Vagina (tissue), 2 donors: ENCODE results near the gene NOS3. TPM values are rescaled to one million over a fixed set of nuclear protein-coding genes. Genes with fewer than 3 reads are reported as not detected.

Source experiments
- DNase-seq, 2 donors: peaks; one replicate each; pipeline ENCODE4 v3.0.0-alpha.2; 2017; ENCODE audit errors: extremely low spot score in 2 of 2
- H3K27ac ChIP-seq: fragments of 200-600 bp; sonication (generic); one replicate; pipeline ENCODE4 v1.5.1; 2019
- H3K27me3 ChIP-seq: fragments of 200-600 bp; sonication (generic); one replicate; pipeline ENCODE4 v1.5.1; 2019
- H3K36me3 ChIP-seq, 2 donors: fragments of 200-600 bp; sonication (generic); one replicate each; pipeline ENCODE4 v1.5.1; 2017 to 2019
- H3K4me1 ChIP-seq: fragments of 200-600 bp; sonication (generic); one replicate; pipeline ENCODE4 v1.5.1; 2019
- H3K4me3 ChIP-seq, 2 donors: fragments of 200-600 bp; sonication (generic); 1 replicate in 1 of 2; 2 replicates in 1 of 2; pipeline ENCODE4 v1.5.1; 2016 to 2019
- H3K9me3 ChIP-seq: fragments of 200-600 bp; sonication (generic); one replicate; pipeline ENCODE4 v1.5.1; 2019
- POLR2A ChIP-seq, 2 donors: fragments of 450-650 bp; IDR thresholded peaks; one replicate each; pipeline ENCODE4 v1.6.1; 2017; ENCODE audit warnings: antibody characterized with exemption in 2 of 2, mild to moderate bottlenecking in 2 of 2, moderate library complexity in 2 of 2
- POLR2AphosphoS5 ChIP-seq, 2 donors: sonication (generic); formaldehyde crosslinking; IDR thresholded peaks; one replicate each; pipeline ENCODE4 v1.9.0; 2017; ENCODE audit warnings: antibody characterized with exemption in 2 of 2, mild to moderate bottlenecking in 2 of 2, low read depth in 1 of 2; ENCODE audit not compliant: insufficient read depth in 1 of 2
- intact Hi-C: fragments of 100-400 bp; cut with DNase I; formaldehyde crosslinking; loops from one replicate; pipeline ENCODE4 v1.15.1; 2023
- total RNA-seq: library from RNA; depleted of rRNA; stranded (reverse); fragments of >200 nt; gene quantifications from one replicate; pipeline ENCODE4 v1.2.3, GENCODE V29; 2016
- TF ChIP-seq, protein P1 (sequence below), 3 experiments: fragments of 450-650 bp in 2 of 3; fragments of 200-600 bp in 1 of 3; sonication (generic) in 1 of 3; IDR thresholded peaks; one replicate each; pipeline ENCODE4 v1.5.1; 2017 to 2019; ENCODE audit warnings: antibody characterized with exemption in 3 of 3, mild to moderate bottlenecking in 2 of 3, moderate library complexity in 2 of 3

The NOS3 gene
- total RNA-seq, 1 donor from 2014 or later: 22.8 TPM

DNA sequence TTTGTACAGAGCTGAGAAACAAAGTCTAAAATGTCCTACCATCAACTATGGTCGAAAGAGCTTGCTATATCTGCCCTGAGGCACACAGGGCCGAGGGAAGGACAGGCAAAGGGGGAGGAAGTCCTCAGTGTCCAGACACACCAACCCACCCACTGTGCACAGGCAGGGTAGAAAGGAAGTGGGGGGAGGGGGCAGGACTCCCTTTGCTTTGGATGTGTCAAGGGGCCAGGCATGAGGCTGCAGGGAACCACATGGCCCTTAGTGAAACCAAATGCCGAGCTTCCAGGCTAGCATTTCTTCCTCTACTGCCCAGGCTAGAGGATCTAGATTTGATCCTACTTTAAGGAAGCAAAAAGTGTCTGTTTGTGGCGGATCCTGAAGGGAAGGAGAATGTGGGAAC is 41.3 kb upstream of the NOS3 start:
- Histone ChIP-seq H3K27ac (no peak overlapping the region), H3K9me3 (no peaks in the 10 kb centered on the region), H3K4me3 (no peak overlapping the region), H3K27me3 (no peaks in the 10 kb centered on the region), H3K36me3 (no peaks in the 10 kb centered on the region), H3K4me1 (peaks cover 9% of the 10 kb centered on the region)
- DNase-seq: no peak
- intact Hi-C loops: no loop called here
- TF ChIP-seq POLR2A (IDR thresholded peaks at IDR 0.05): no peak
- no peak for TF ChIP-seq POLR2AphosphoS5 (IDR thresholded peaks at IDR 0.05; ENCODE audit: insufficient read depth in 1 of 2, low read depth in 1 of 2)
- TF ChIP-seq, protein P1, sequence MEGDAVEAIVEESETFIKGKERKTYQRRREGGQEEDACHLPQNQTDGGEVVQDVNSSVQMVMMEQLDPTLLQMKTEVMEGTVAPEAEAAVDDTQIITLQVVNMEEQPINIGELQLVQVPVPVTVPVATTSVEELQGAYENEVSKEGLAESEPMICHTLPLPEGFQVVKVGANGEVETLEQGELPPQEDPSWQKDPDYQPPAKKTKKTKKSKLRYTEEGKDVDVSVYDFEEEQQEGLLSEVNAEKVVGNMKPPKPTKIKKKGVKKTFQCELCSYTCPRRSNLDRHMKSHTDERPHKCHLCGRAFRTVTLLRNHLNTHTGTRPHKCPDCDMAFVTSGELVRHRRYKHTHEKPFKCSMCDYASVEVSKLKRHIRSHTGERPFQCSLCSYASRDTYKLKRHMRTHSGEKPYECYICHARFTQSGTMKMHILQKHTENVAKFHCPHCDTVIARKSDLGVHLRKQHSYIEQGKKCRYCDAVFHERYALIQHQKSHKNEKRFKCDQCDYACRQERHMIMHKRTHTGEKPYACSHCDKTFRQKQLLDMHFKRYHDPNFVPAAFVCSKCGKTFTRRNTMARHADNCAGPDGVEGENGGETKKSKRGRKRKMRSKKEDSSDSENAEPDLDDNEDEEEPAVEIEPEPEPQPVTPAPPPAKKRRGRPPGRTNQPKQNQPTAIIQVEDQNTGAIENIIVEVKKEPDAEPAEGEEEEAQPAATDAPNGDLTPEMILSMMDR (IDR thresholded peaks at IDR 0.05): no peak

GRCh38 chr7:150949971-150950491 is 40.8 kb upstream of the NOS3 start:
- Histone ChIP-seq H3K4me1 (peaks cover 9% of the 10 kb centered on the region), H3K27ac (no peak overlapping the region), H3K27me3 (no peaks in the 10 kb centered on the region), H3K4me3 (no peak overlapping the region), H3K36me3 (no peaks in the 10 kb centered on the region), H3K9me3 (no peaks in the 10 kb centered on the region)
- intact Hi-C loops: no loop called here
- TF ChIP-seq, protein P1 (IDR thresholded peaks at IDR 0.05): no peak
- TF ChIP-seq POLR2A (IDR thresholded peaks at IDR 0.05) (no peak), POLR2AphosphoS5 (IDR thresholded peaks at IDR 0.05; ENCODE audit: insufficient read depth in 1 of 2, low read depth in 1 of 2) (no peak)
- no peak for DNase-seq

GRCh38 chr7:150950496-150951180 is 40.2 kb upstream of the NOS3 start:
- Histone ChIP-seq H3K4me1 (peaks cover 15% of the 10 kb centered on the region), H3K4me3 (no peak overlapping the region), H3K27ac (no peak overlapping the region), H3K27me3 (no peaks in the 10 kb centered on the region), H3K9me3 (no peaks in the 10 kb centered on the region), H3K36me3 (no peaks in the 10 kb centered on the region)
- TF ChIP-seq POLR2A (IDR thresholded peaks at IDR 0.05): no peak
- TF ChIP-seq POLR2AphosphoS5 (IDR thresholded peaks at IDR 0.05; ENCODE audit: insufficient read depth in 1 of 2, low read depth in 1 of 2): no peak
- TF ChIP-seq, protein P1 (IDR thresholded peaks at IDR 0.05): no peak
- no peak for DNase-seq
- intact Hi-C loops: no loop called here

DNA sequence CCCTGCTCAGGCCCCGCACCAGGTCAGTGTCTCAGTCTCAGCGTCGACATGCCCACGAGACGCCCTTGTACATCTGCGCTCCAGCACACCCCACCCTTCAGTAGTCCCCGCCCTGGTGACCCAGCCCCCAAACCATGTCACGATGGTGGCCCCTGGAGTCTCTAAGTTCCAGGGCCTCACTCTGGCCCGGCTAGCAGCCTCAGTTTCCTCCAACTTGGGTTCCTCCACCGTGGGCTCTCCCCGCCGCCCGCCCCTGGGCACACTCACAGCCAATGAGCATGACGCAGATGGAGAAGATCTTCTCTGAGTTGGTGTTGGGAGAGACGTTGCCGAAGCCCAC is 39.7 kb upstream of the NOS3 start:
- H3K4me3 ChIP-seq: no peak overlapping the region
- H3K27me3 ChIP-seq: no peaks in the 10 kb centered on the region
- H3K9me3 ChIP-seq: no peaks in the 10 kb centered on the region
- intact Hi-C loops: no loop called here
- TF ChIP-seq POLR2AphosphoS5 (IDR thresholded peaks at IDR 0.05; ENCODE audit: insufficient read depth in 1 of 2, low read depth in 1 of 2): no peak
- no peak for TF ChIP-seq POLR2A (IDR thresholded peaks at IDR 0.05)
- TF ChIP-seq, protein P1 (IDR thresholded peaks at IDR 0.05): no peak
- DNase-seq: no peak
- H3K27ac ChIP-seq: no peak overlapping the region
- H3K4me1 ChIP-seq: peaks cover 19% of the 10 kb centered on the region
- no peaks in the 10 kb centered on the region for H3K36me3 ChIP-seq

GRCh38 chr7:150951521-150951920 is 39.3 kb upstream of the NOS3 start:
- TF ChIP-seq, protein P1 (IDR thresholded peaks at IDR 0.05): no peak
- no peak for TF ChIP-seq POLR2A (IDR thresholded peaks at IDR 0.05)
- Histone ChIP-seq H3K4me3 (no peak overlapping the region), H3K9me3 (no peaks in the 10 kb centered on the region), H3K4me1 (peaks cover 19% of the 10 kb centered on the region), H3K36me3 (no peaks in the 10 kb centered on the region), H3K27ac (no peak overlapping the region), H3K27me3 (no peaks in the 10 kb centered on the region)
- no peak for DNase-seq
- intact Hi-C loops: no loop called here
